ES-I3 (cell line): Measurements from ENCODE around the gene MMEL1.
"Not testable (repeated sequence)": the region's sequence is repeated elsewhere in the genome, so short reads cannot be mapped to it uniquely, and the experiment has no call there.

ENCODE experiments used
- H3K36me3 ChIP-seq: 2 replicates; pipeline ENCODE4 v1.6.1; 2013; ENCODE audit warnings: mild to moderate bottlenecking, low read length, control low read depth, moderate library complexity; ENCODE audit not compliant: insufficient read depth
- H3K4me1 ChIP-seq: 2 replicates; pipeline ENCODE4 v1.6.1; 2013; ENCODE audit warnings: mild to moderate bottlenecking, control low read depth, low read length; ENCODE audit not compliant: insufficient read depth
- H3K9ac ChIP-seq: 2 replicates; pipeline ENCODE4 v1.6.1; 2013; ENCODE audit warnings: low read depth, mild to moderate bottlenecking, low read length, moderate library complexity
- H3K9me3 ChIP-seq: 2 replicates; pipeline ENCODE4 v1.6.1; 2013; ENCODE audit warnings: mild to moderate bottlenecking, low read length, moderate library complexity; ENCODE audit not compliant: control insufficient read depth, insufficient read depth

The MMEL1 gene, protein sequence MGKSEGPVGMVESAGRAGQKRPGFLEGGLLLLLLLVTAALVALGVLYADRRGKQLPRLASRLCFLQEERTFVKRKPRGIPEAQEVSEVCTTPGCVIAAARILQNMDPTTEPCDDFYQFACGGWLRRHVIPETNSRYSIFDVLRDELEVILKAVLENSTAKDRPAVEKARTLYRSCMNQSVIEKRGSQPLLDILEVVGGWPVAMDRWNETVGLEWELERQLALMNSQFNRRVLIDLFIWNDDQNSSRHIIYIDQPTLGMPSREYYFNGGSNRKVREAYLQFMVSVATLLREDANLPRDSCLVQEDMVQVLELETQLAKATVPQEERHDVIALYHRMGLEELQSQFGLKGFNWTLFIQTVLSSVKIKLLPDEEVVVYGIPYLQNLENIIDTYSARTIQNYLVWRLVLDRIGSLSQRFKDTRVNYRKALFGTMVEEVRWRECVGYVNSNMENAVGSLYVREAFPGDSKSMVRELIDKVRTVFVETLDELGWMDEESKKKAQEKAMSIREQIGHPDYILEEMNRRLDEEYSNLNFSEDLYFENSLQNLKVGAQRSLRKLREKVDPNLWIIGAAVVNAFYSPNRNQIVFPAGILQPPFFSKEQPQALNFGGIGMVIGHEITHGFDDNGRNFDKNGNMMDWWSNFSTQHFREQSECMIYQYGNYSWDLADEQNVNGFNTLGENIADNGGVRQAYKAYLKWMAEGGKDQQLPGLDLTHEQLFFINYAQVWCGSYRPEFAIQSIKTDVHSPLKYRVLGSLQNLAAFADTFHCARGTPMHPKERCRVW

DNA sequence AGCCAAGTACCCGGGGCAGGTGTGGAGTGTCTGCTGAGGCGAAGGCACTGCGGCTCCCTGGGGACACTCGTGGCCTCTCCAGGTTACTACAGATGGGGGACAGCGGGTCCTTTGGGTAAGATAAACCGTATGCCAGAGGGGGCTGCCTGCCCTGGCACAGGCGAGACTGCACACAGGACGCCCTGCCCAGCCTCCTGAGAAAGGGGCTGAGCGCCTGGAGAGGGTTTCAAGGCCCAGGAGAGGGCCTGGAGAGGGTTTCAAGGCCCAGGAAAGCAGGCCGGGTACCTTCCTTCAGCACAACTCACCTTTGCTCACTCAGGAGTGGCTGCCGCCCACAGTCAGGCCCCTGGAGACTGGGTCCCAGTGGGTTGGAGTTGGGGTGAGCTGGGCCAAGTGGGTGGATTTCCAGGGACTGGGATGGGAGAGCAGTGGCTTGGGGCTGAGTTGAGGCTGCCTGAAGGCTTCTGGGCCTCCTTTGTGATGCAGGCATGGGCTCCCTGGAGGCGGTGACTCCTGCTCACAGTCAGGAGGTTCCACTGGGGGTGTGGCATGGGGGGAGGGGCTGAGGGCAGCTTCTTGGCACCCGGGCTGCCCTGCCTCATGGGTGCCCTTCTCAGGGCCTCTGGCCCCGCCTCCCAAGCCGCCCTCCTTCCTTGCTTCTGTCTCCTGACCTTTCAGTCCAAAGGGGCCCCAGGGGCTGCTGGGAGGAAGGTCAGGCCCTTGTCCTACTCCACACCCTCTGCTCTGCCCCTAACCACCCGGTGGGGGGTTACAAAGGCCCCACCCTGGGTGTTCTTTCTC lies at the start of gene MMEL1:
Gene MMEL1, minus strand, starts transcription at position 456 of the 801 bp plus-strand sequence. CDS start 3,532 bp downstream, outside the sequence.
- H3K9ac ChIP-seq, result no peak within 1 kb of the TSS; the same call in 1 of the 2 replicates
- 0 out of 2 replicates have a peak, but pooled peaks cover 6% of the 10 kb centered on the region for H3K9me3 ChIP-seq
- H3K4me1 ChIP-seq, result peaks cover 19% of the 10 kb centered on the region; the same call in 1 of the 2 replicates
- H3K36me3 ChIP-seq, result no peaks in the 10 kb centered on the region

DNA sequence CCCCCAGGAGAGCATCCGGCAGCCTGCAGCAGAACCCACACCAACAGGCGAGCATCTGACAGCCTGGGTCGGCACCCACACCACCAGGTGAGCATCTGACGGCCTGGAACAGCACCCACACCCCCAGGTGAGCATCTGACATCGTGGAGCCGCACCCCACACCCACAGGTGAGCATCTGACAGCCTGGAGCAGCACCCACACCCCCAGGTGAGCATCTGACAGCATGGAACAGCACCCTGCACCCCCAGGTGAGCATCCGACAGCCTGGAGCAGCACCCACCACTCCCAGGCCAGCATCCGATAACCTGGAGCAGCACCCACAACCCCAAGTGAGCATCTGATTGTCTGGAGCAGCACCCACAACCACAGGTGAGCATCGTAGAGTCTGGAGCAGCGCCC lies 43.9 kb upstream of the MMEL1 start:
- not testable (repeated sequence) for H3K4me1 ChIP-seq, H3K9ac ChIP-seq, H3K36me3 ChIP-seq, H3K9me3 ChIP-seq

DNA sequence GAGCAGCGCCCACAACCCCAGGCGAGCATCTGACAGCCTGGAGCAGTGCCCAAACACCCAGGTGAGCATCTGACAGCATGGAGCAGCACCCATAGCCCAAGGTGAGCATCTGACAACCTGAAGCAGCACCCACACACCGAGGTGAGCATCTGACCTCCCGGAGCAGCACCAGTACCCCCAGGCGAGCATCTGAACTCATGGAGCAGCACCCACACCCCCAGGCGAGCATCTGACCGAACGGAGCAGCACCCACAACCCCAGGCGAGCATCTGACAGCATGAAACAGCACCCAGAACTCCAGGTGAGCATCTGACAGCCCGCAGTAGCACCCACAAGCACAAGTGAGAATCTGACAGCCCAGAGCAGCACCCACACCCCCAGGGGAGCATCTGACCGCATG lies 38.8 kb upstream of the MMEL1 start:
- H3K9ac ChIP-seq, H3K36me3 ChIP-seq, H3K9me3 ChIP-seq, H3K4me1 ChIP-seq: not testable (repeated sequence)

DNA sequence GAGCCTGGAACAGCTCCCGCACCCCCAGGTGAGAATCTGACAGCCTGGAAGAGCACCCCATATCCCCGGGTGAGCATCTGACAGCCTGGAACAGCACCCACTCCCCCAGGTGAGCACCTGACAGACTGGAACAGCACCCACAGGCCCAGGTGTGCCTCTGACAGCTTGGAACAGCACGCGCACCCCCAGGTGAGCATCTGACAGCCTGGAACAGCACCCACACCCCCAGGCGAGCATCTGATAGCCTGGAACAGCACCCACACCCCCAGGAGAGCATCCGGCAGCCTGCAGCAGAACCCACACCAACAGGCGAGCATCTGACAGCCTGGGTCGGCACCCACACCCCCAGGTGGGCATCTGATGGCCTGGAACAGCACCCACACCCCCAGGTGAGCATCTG lies 27.0 kb upstream of the MMEL1 start:
- not testable (repeated sequence) for H3K36me3 ChIP-seq, H3K9me3 ChIP-seq, H3K4me1 ChIP-seq, H3K9ac ChIP-seq

DNA sequence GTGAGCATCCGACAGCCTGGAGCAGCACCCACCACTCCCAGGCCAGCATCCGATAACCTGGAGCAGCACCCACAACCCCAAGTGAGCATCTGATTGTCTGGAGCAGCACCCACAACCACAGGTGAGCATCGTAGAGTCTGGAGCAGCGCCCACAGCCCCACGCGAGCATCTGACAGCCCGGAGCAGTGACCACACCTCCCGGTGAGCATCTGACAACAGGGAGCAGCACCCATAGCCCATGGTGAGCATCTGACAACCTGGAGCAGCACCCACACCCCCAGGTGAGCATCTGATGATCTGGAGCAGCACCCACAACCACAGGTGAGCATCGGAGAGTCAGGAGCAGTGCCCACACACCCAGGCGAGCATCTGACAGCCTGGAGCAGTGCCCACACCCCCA lies 25.1 kb upstream of the MMEL1 start:
- not testable (repeated sequence) for H3K9me3 ChIP-seq, H3K4me1 ChIP-seq, H3K36me3 ChIP-seq, H3K9ac ChIP-seq

DNA sequence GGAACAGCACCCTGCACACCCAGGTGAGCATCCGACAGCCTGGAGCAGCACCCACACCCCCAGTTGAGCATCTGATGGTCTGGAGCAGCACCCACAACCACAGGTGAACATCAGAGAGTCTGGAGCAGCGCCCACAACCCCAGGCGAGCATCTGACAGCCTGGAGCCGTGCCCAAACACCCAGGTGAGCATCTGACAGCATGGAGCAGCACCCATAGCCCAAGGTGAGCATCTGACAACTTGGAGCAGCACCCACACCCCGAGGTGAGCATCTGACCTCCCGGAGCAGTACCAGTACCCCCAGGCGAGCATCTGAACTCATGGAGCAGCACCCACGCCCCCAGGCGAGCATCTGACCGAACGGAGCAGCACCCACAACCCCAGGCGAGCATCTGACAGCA lies 24.3 kb upstream of the MMEL1 start:
- H3K9me3 ChIP-seq, H3K4me1 ChIP-seq, H3K9ac ChIP-seq, H3K36me3 ChIP-seq: not testable (repeated sequence)

DNA sequence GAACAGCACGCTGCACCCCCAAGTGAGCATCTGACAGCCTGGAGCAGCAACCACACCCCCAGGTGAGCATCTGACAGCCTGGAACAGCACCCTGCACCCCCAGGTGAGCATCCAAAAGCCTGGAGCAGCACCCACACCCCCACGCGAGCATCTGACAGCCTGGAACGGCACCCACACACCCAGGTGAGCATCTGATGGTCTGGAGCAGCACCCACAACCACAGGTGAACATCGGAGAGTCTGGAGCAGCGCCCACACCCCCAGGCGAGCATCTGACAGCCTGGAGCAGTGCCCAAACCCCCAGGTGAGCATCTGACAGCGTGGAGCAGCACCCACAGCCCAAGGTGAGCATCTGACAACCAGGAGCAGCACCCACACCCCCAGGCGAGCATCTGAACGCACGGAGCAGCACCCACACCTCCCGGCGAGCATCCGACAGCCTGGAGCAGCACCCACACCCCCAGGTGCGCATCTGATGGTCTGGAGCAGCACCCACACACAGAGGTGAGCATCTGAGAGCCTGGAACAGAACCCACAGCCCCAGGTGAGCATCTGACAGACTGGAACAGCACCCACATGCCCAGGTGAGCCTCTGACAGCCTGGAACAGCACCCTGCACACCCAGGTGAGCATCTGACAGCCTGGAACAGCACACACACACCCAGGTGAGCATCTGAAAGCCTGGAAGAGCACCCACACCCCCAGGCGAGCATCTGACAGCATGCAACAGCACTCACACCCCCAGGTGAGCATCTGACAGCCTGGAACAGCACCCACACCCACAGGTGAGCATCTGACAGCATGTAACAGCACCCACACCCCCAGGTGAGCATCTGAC lies 23.0 kb upstream of the MMEL1 start:
- H3K4me1 ChIP-seq, H3K9me3 ChIP-seq, H3K9ac ChIP-seq, H3K36me3 ChIP-seq: not testable (repeated sequence)

DNA sequence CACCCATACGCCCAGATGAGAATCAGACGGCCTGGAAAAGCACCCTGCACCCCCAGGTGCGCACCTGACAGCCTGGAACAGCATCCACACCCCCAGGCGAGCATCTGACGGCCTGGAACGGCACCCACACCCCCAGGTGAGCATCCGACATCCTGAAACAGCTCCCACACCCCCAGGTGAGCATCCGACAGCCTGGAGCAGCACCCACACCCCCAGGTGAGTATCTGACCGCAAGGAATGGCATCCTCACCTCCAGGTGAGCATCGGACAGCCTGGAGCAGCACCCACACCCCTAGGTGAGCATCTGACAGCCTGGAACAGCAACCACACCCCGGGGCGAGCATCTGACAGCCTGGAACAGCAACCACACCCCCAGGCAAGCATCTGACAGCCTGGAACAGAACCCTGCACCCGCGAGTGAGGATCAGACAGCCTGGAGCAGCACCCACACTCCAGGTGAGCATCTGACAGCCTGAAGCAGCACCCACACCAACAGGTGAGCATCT lies 21.7 kb upstream of the MMEL1 start:
- not testable (repeated sequence) for H3K9me3 ChIP-seq, H3K36me3 ChIP-seq, H3K9ac ChIP-seq, H3K4me1 ChIP-seq

DNA sequence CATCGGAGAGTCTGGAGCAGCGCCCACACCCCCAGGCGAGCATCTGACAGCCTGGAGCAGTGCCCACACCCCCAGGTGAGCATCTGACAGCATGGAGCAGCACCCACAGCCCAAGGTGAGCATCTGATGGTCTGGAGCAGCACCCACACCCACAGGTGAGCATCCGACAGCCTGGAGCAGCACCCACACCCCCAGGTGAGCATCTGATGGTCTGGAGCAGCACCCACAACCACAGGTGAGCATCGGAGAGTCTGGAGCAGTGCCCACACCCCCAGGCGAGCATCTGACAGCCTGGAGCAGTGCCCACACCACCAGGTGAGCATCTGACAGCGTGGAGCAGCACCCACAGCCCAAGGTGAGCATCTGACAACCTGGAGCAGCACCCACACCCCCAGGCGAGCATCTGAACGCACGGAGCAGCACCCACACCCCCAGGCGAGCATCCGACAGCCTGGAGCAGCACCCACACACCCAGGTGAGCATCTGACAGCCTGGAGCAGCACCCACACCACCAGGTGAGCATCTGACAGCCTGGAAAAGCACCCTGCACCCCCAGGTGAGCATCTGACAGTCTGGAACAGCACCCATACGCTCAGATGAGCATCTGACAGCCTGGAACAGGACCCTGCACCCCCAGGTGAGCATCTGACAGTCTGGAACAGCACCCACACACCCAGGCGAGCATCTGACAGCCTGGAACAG lies 21.1 kb upstream of the MMEL1 start:
- not testable (repeated sequence) for H3K9me3 ChIP-seq, H3K4me1 ChIP-seq, H3K36me3 ChIP-seq, H3K9ac ChIP-seq

DNA sequence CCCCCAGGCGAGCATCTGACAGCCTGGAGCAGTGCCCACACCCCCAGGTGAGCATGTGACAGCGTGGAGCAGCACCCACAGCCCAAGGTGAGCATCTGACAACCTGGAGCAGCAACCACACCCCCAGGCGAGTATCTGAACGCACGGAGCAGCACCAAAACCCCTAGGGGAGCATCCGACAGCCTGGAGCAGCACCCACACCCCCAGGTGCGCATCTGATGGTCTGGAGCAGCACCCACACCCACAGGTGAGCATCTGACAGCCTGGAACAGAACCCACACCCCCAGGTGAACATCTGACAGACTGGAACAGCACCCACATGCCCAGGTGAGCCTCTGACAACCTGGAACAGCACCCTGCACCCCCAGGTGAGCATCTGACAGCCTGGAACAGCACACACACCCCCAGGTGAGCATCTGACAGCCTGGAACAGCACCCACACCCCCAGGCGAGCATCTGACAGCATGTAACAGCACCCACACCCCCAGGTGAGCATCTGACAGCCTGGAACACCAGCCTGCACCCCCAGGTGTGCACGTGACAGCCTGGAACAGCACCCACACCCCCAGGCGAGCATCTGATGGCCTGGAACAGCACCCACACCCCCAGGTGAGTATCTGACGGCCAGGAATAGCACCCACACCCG lies 20.2 kb upstream of the MMEL1 start:
- not testable (repeated sequence) for H3K9me3 ChIP-seq, H3K9ac ChIP-seq, H3K36me3 ChIP-seq, H3K4me1 ChIP-seq

DNA sequence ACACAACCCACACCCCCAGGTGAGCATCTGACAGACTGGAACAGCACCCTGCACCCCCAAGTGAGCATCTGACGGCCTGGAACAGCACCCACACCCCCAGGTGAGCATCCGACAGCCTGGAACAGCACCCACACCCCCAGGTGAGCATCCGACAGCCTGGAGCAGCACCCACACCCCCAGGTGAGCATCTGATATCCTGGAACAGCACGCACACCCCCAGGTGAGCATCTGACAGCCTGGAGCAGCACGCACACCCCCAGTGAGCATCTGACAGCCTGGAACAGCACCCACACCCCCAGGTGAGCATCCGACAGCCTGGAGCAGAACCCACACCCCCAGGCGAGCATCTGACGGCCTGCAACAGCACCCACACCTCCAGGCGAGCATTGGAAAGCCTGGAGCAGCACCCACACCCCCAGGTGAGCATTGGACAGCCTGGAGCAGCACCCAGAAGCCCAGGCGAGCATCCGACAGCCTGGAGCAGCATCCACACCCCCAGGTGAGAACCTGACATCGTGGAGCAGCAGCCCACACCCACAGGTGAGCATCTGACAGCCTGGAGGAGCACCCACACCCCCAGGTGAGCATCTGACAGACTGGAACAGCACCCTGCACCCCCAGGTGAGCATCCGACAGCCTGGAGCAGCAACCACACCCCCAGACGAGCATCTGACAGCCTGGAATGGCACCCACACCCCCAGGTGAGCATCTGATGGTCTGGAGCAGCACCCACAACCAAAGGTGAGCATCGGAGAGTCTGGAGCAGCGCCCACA lies 19.5 kb upstream of the MMEL1 start:
- not testable (repeated sequence) for H3K9ac ChIP-seq, H3K4me1 ChIP-seq, H3K36me3 ChIP-seq, H3K9me3 ChIP-seq

DNA sequence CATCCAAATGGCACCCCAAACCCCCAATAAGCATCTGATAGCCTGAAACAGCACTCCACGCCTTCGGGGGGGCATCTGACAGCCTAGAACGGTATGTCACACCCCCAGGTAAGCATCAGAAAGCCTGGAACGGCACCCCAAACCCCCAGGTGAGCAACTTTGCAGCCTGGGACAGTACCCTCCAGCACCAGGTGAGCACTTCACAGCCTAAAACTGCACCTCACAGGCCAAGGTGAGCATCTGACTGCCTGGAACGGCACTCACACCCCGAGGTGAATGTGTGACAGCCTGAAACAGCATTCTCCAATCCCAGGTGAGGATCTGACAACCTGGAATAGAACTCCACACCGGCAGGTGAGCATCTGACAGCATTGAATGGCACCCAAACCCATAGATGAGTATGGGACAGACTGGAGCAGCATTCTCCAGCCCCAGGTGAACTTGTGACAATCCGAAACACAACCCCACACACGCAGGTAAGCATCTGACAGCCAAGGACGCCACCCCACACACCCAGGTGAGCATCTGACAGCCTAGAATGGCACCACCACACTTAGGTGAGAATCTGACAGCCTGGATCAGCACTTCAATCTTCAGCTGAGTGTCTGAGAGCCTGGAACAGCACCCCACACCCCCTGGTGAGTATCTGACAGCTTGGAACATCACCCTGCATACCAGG lies 18.3 kb upstream of the MMEL1 start:
- Histone ChIP-seq H3K4me1 (no peaks in the 10 kb centered on the region), H3K9me3 (peaks cover 3% of the 10 kb centered on the region; the same call in 1 of the 2 replicates), H3K9ac (no peak overlapping the region), H3K36me3 (no peaks in the 10 kb centered on the region)
